NCI-H1694 treated with DMSO at 0.1 percent for 48 hours (cell line): ENCODE measurements around the gene ASXL1.
A peak's percentile ranks its signal among the peaks of the same experiment; 100 is the strongest.
"Not testable (repeated sequence)": the region's sequence is repeated elsewhere in the genome, so short reads cannot be mapped to it uniquely, and the experiment has no call there.

Experiments
- DNase-seq: peaks from one replicate; lab custom pipeline; 2025; lab: John Stamatoyannopoulos, UW

ASXL1 gene

GRCh38 chr20:32362901-32363364 is 4.8 kb downstream of the ASXL1 start:
- no peak for DNase-seq

- no peak for DNase-seq
Observed at GRCh38 chr20:32363492-32363891, 5.4 kb downstream of the ASXL1 start.

DNA sequence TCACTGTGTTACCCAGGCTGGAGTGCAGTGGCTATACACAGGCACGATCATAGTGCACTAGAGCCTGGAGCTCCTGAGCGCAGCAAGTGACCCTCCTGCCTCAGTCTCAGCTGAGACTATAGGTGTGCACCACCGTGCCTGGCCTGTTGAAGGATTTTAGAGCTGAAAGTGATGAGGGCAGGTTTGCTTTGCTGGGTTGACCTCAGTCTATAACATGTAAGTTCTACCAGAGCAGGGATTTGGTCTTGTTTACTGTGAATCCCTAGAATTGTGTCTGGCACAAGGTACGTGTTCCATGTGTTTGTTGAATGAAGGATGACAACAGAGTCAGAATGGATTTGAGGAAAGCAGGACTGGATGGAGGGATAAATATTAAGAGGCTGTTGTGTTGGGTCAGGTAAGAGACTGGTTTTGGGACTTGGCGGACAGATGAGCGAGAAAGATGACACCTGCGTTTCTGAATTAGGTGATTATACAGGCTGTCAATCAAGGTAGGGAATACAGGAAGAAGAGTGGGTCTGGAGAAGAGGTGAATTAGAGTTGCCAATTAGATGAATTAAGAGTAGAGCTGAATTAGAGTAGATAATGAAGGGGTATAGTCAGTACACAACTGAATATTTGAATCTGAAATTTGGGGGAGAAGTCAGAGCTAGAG is 6.5 kb downstream of the ASXL1 start:
- no peak for DNase-seq

DNA sequence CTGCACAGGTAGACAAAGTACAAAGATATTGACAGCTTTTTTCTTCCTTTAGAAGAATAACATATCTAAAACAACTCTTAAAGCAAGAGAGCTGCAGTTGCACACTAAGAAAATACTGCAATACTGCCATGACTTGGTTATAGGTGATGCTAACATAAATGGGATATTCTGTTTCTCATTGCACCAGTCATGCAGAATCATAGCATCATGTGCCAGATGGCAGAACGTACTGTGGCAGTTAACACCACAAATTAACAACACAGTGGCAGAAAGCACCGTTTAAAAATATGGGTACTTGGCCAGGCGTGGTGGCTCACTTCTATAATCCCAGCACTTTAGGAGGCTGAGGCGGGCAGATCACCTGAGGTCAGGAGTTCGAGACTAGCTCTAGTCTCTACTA is 7.4 kb downstream of the ASXL1 start:
- peak; percentile 91 for DNase-seq

DNA sequence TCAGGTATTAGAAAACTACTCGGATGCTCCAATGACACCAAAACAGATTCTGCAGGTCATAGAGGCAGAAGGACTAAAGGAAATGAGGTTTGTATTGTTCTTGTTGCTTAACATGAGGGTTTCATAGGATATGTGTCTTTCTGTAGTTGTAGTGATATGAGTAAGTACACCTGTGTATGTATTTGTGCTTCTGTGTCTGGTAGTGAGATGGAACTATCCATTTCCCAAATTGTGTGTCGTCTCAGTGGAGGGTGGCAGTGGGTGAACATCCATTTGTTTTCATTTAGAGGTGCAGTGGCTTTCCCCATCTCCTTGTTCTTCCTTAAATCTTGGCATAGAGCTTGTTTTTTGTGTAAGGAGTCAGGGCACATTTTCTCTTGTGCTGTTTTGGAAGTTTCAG is 8.2 kb downstream of the ASXL1 start:
- DNase-seq = no peak

DNA sequence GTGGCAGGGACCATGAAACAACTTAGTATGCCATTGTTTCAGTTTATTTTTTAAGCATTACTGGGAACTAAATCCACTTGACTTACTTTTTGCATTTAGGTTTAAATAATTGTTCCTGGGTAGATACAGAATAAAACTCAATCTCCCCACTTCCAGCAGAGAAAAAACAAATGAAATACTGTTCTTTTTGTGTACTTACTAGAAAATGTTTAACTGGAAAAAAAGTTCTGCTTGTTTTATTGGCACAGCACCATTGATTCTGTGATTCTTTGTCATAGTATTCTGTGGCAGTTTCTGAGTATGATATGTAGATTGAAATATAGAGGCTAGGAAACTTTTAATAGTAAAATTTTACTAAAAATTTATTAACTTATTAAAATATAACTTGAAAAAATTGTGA is 10.2 kb downstream of the ASXL1 start:
- no peak for DNase-seq

GRCh38 chr20:32368925-32369324 is 10.8 kb downstream of the ASXL1 start:
- DNase-seq = no peak

GRCh38 chr20:32370897-32371296 is 12.8 kb downstream of the ASXL1 start:
- no peak for DNase-seq

DNA sequence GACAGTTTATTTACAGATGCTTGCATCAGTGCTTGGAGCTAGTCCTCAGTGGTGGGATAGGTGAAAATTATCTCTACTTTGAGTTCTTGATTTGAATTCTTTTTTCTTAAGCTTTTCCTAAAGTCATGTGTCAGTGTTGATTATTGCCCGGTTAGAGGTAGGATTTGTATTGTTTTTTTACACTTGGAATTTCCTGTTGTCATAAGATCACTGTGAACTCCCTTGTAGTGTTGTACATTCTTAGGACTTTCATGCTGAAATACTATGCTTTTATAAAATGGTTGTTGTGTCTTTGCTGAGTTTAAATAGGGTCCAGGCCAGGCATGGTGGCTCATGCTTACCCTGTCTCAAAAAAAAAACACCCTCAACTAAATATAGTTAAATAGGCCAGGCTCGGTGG is 20.3 kb downstream of the ASXL1 start:
- no peak for DNase-seq

GRCh38 chr20:32380037-32380436 is 21.9 kb downstream of the ASXL1 start:
- not testable (repeated sequence) for DNase-seq

- DNase-seq = no peak
Observed at GRCh38 chr20:32380745-32381144, 22.6 kb downstream of the ASXL1 start.

- peak; percentile 17 for DNase-seq
Observed at GRCh38 chr20:32382102-32382950, 24.2 kb downstream of the ASXL1 start.

DNA sequence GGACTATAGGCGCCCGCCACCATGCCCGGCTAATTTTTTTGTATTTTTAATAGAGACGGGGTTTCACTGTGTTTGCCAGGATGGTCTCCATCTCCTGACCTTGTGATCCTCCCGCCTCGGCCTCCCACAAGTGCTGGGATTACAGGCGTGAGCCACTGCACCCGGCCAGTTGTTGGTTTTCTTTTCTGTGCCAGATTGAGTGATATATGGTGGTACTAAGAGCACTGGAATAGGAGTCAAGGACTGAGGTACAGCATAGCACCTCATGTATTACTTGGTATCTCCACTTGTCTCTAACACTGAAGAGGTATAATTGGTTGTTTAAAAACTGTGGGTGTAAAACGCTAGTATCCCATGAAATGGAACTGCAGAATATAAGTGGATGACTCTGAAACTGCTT is 25.3 kb downstream of the ASXL1 start:
- DNase-seq = not testable (repeated sequence)

DNA sequence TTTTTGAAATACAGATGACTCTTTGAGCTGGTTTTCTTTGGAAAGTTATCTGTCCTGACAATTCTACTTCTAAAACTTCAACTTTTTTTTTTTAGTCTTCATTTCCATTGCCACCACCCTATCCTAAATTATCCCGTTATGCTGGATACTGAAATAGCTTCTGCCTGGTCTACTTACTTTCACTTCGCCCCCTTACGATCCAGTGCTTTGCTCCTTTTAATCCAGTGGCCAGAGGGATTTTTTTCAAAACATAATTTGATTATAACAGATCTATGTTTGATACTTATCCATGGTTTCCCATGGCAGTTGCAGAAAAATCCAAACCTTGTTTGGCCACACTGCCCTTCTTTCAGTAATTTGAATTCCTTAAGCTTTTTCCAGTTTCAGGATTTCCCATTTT is 27.4 kb downstream of the ASXL1 start:
- no peak for DNase-seq

GRCh38 chr20:32386091-32386490 is 28.0 kb downstream of the ASXL1 start:
- no peak for DNase-seq

GRCh38 chr20:32387252-32387651 is 29.1 kb downstream of the ASXL1 start:
- no peak for DNase-seq

- DNase-seq = no peak
Observed at GRCh38 chr20:32391003-32391402, 32.9 kb downstream of the ASXL1 start.

DNA sequence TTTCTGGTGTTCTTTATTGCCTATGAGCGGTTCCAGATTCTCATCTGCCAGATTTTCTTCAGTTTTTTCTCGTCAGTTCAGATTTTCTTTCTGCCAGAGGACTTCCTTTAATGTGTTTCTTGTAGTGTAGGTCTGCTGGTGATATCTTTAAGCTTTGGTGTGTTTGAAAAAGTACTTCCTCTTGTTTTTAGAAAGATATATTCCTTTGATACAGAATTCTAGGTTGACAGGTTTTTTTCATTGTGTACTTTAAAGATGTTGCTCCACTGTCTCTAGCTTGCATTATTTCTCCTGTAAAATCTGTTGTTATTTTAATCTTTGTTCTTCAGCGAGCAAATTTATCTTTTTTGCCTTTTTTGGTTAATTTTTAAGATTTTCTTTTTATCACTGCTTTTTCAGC is 36.9 kb downstream of the ASXL1 start:
- DNase-seq = no peak

DNA sequence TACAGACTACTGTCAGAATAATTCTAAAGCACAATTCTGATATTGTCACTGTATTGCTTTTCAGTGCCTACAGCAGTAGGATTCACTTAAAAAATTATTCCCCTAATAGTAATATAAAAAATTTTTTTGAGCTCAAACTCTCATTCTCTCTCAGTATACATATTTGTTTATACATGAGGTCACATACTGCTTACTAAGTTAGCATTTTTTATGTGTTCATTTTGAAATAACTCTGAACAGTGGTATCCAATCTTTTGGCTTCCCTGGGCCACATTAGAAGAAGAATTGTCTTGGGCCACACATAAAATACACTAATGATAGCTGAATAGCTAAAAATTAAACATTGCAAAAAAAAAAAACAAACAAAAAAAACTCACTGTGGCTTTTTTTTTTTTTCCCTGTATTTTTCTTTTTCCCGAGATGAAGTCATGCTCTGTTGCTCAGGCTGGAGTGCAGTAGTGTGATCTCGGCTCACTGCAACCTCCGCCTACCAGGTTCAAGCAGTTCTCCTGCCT is 38.6 kb downstream of the ASXL1 start:
- no peak for DNase-seq

DNA sequence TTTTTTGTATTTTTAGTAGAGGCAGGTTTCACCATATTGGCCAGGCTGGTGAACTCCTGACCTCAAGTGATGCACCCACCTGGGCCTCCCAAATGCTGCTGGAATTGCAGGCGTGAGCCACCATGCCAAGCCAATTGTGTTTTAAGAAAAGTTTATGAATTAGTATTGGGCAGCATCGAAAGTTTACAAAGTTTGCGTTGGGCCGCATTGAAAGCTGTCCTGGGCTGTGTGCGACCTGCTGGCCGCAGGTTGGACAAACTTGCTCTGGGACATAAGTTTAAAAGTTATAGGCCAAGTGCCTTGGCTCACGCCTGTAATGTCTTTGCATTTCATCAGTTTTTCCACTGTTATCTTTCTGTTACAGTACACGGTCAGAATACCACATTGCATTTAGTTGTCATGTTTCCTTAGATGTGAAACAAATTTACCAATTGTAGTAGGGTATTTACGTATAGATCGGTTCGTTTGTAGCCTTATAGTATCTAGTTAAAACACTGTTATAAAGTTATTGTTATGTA is 39.5 kb downstream of the ASXL1 start:
- no peak for DNase-seq

- DNase-seq = no peak
Observed at GRCh38 chr20:32400476-32400875, 42.3 kb downstream of the ASXL1 start.

GRCh38 chr20:32404017-32404416 is 45.9 kb downstream of the ASXL1 start:
- no peak for DNase-seq

DNA sequence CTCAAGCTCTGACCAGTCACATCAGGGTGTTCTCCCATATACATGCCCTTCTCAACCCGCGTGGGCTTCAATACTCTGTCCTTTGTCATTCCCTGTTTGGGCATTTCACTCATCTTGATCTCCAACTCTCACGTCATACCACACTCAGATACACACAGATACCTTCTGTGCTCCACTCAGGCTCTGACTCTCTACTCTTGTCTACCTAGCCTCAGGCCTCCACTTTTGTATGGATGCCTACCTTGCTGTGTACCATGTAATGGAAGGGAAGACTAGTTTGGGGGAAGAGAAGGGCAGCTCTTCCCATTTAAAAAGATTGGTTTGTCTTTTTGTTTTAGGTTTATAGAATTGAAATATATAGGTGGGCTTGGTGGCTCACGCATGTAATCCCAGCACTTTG is 48.6 kb downstream of the ASXL1 start:
- DNase-seq = no peak
